Mammary epithelial cell (primary cell): ENCODE measurements around the gene UBL7.

Source experiments
- CTCF ChIP-seq, 2 donors: IDR thresholded peaks in 1 of 2; conservative IDR thresholded peaks in 1 of 2; 2 replicates each; pipeline ENCODE4 v1.5.1; 2011 to 2012; ENCODE audit warnings: inconsistent platforms in 2 of 2, low read length in 2 of 2, mild to moderate bottlenecking in 2 of 2, control low read depth in 1 of 2, low read depth in 1 of 2; ENCODE audit not compliant: insufficient read depth in 1 of 2; ENCODE audit errors: extremely low read depth in 1 of 2
- EZH2 ChIP-seq: IDR thresholded peaks from 2 replicates; pipeline ENCODE4 v1.6.1; 2012; ENCODE audit warnings: low read length, inconsistent platforms, borderline replicate concordance

- TF ChIP-seq CTCF (conservative IDR thresholded peaks at IDR 0.05 in 1 of 2, IDR thresholded peaks at IDR 0.05 in 1 of 2; ENCODE audit: extremely low read depth in 1 of 2, insufficient read depth in 1 of 2, low read depth in 1 of 2, low read length in 2 of 2) (no peak), EZH2 (no peak)
These were observed 32.5 kb downstream of the UBL7 start for GRCh38 chr15:74428442-74428787.
